WTC11 (cell line): ENCODE results near the gene CD93.

Source experiments
- CBFB ChIP-seq: sonication (generic); formaldehyde crosslinking; IDR thresholded peaks from 2 replicates; pipeline ENCODE4 v1.8.1; 2022; ENCODE audit warnings: mild to moderate bottlenecking, low read depth, missing genetic modification reagents
- CREB1 ChIP-seq: sonication (generic); formaldehyde crosslinking; IDR thresholded peaks from 2 replicates; pipeline ENCODE4 v1.8.0; 2023; ENCODE audit warnings: mild to moderate bottlenecking, missing genetic modification reagents
- GABPB1 ChIP-seq: sonication (generic); formaldehyde crosslinking; IDR thresholded peaks from 2 replicates; pipeline ENCODE4 v1.8.1; 2023; ENCODE audit warnings: mild to moderate bottlenecking, missing genetic modification reagents
- TEAD1 ChIP-seq: sonication (generic); formaldehyde crosslinking; IDR thresholded peaks from 2 replicates; pipeline ENCODE4 v1.8.0; 2022; ENCODE audit warnings: mild to moderate bottlenecking, missing genetic modification reagents
- ZNF263 ChIP-seq: sonication (generic); formaldehyde crosslinking; IDR thresholded peaks from 2 replicates; pipeline ENCODE4 v1.8.1; 2022; ENCODE audit warnings: low read depth, mild to moderate bottlenecking, moderate library complexity, missing genetic modification reagents
- TF ChIP-seq, protein P1 (sequence below): sonication (generic); formaldehyde crosslinking; IDR thresholded peaks from 2 replicates; pipeline ENCODE4 v1.8.1; 2023; ENCODE audit warnings: mild to moderate bottlenecking, missing genetic modification reagents, moderate library complexity
- TF ChIP-seq, protein P2 (sequence below): sonication (generic); formaldehyde crosslinking; conservative IDR thresholded peaks from 2 replicates; pipeline ENCODE4 v1.8.1; 2023; ENCODE audit warnings: mild to moderate bottlenecking, low read depth, missing genetic modification reagents, moderate library complexity
- TF ChIP-seq, protein P3 (sequence below): sonication (generic); formaldehyde crosslinking; IDR thresholded peaks from 2 replicates; pipeline ENCODE4 v1.8.0; 2022; ENCODE audit warnings: mild to moderate bottlenecking, missing genetic modification reagents
- TF ChIP-seq, protein P4 (sequence below): fragments of 200-600 bp; IDR thresholded peaks from 2 replicates; pipeline ENCODE4 v1.8.0; 2022; ENCODE audit warnings: antibody characterized with exemption
- TF ChIP-seq, protein P5 (sequence below): sonication (generic); formaldehyde crosslinking; IDR thresholded peaks from 2 replicates; pipeline ENCODE4 v1.8.0; 2023; ENCODE audit warnings: mild to moderate bottlenecking, missing genetic modification reagents
- TF ChIP-seq, protein P6 (sequence below): sonication (generic); formaldehyde crosslinking; IDR thresholded peaks from 2 replicates; pipeline ENCODE4 v1.8.1; 2022; ENCODE audit warnings: low read depth, mild to moderate bottlenecking, moderate library complexity, missing genetic modification reagents, borderline replicate concordance
- TF ChIP-seq, protein P7 (sequence below): sonication (generic); formaldehyde crosslinking; IDR thresholded peaks from 2 replicates; pipeline ENCODE4 v1.8.1; 2022; ENCODE audit warnings: low read depth, missing genetic modification reagents, borderline replicate concordance
- TF ChIP-seq, protein P8 (sequence below): sonication (generic); formaldehyde crosslinking; IDR thresholded peaks from 2 replicates; pipeline ENCODE4 v1.8.0; 2022; ENCODE audit warnings: mild to moderate bottlenecking, missing genetic modification reagents

DNA sequence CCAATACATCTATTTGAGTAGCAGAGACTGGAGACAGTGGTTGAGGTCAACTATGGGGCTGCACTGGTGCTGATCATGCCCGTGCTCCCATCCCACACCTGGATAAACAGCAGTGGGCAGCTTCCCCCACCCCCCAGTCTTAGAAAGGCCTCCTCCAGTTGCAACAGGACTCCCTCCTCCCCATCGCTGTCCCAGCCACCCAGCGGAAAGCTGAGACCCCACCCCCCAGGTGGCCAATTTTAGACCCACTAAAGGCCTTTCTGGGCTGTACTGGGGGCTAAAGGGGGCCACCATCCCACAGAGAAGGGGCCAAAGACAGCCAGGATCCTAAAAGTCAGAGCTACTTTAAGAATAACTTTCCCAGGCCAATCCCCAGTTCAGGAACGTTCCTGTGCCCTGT is 52.2 kb downstream of the CD93 start:
- TF ChIP-seq ZNF263 (CRISPR knock-in tag) (no peak), TEAD1 (no peak), GABPB1 (CRISPR knock-in tag) (no peak), CREB1 (CRISPR knock-in tag) (no peak), CBFB (CRISPR knock-in tag) (no peak)
- TF ChIP-seq, protein P1, sequence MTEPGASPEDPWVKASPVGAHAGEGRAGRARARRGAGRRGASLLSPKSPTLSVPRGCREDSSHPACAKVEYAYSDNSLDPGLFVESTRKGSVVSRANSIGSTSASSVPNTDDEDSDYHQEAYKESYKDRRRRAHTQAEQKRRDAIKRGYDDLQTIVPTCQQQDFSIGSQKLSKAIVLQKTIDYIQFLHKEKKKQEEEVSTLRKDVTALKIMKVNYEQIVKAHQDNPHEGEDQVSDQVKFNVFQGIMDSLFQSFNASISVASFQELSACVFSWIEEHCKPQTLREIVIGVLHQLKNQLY (CRISPR knock-in tag) = no peak
- TF ChIP-seq, protein P2, sequence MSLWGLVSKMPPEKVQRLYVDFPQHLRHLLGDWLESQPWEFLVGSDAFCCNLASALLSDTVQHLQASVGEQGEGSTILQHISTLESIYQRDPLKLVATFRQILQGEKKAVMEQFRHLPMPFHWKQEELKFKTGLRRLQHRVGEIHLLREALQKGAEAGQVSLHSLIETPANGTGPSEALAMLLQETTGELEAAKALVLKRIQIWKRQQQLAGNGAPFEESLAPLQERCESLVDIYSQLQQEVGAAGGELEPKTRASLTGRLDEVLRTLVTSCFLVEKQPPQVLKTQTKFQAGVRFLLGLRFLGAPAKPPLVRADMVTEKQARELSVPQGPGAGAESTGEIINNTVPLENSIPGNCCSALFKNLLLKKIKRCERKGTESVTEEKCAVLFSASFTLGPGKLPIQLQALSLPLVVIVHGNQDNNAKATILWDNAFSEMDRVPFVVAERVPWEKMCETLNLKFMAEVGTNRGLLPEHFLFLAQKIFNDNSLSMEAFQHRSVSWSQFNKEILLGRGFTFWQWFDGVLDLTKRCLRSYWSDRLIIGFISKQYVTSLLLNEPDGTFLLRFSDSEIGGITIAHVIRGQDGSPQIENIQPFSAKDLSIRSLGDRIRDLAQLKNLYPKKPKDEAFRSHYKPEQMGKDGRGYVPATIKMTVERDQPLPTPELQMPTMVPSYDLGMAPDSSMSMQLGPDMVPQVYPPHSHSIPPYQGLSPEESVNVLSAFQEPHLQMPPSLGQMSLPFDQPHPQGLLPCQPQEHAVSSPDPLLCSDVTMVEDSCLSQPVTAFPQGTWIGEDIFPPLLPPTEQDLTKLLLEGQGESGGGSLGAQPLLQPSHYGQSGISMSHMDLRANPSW = no peak
- TF ChIP-seq, protein P3, sequence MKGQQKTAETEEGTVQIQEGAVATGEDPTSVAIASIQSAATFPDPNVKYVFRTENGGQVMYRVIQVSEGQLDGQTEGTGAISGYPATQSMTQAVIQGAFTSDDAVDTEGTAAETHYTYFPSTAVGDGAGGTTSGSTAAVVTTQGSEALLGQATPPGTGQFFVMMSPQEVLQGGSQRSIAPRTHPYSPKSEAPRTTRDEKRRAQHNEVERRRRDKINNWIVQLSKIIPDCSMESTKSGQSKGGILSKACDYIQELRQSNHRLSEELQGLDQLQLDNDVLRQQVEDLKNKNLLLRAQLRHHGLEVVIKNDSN = no peak
- TF ChIP-seq, protein P4, sequence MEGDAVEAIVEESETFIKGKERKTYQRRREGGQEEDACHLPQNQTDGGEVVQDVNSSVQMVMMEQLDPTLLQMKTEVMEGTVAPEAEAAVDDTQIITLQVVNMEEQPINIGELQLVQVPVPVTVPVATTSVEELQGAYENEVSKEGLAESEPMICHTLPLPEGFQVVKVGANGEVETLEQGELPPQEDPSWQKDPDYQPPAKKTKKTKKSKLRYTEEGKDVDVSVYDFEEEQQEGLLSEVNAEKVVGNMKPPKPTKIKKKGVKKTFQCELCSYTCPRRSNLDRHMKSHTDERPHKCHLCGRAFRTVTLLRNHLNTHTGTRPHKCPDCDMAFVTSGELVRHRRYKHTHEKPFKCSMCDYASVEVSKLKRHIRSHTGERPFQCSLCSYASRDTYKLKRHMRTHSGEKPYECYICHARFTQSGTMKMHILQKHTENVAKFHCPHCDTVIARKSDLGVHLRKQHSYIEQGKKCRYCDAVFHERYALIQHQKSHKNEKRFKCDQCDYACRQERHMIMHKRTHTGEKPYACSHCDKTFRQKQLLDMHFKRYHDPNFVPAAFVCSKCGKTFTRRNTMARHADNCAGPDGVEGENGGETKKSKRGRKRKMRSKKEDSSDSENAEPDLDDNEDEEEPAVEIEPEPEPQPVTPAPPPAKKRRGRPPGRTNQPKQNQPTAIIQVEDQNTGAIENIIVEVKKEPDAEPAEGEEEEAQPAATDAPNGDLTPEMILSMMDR = no peak
- TF ChIP-seq, protein P5, sequence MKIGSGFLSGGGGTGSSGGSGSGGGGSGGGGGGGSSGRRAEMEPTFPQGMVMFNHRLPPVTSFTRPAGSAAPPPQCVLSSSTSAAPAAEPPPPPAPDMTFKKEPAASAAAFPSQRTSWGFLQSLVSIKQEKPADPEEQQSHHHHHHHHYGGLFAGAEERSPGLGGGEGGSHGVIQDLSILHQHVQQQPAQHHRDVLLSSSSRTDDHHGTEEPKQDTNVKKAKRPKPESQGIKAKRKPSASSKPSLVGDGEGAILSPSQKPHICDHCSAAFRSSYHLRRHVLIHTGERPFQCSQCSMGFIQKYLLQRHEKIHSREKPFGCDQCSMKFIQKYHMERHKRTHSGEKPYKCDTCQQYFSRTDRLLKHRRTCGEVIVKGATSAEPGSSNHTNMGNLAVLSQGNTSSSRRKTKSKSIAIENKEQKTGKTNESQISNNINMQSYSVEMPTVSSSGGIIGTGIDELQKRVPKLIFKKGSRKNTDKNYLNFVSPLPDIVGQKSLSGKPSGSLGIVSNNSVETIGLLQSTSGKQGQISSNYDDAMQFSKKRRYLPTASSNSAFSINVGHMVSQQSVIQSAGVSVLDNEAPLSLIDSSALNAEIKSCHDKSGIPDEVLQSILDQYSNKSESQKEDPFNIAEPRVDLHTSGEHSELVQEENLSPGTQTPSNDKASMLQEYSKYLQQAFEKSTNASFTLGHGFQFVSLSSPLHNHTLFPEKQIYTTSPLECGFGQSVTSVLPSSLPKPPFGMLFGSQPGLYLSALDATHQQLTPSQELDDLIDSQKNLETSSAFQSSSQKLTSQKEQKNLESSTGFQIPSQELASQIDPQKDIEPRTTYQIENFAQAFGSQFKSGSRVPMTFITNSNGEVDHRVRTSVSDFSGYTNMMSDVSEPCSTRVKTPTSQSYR (CRISPR knock-in tag) = no peak
- TF ChIP-seq, protein P6, sequence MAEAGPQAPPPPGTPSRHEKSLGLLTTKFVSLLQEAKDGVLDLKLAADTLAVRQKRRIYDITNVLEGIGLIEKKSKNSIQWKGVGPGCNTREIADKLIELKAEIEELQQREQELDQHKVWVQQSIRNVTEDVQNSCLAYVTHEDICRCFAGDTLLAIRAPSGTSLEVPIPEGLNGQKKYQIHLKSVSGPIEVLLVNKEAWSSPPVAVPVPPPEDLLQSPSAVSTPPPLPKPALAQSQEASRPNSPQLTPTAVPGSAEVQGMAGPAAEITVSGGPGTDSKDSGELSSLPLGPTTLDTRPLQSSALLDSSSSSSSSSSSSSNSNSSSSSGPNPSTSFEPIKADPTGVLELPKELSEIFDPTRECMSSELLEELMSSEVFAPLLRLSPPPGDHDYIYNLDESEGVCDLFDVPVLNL (CRISPR knock-in tag) = no peak
- TF ChIP-seq, protein P7, sequence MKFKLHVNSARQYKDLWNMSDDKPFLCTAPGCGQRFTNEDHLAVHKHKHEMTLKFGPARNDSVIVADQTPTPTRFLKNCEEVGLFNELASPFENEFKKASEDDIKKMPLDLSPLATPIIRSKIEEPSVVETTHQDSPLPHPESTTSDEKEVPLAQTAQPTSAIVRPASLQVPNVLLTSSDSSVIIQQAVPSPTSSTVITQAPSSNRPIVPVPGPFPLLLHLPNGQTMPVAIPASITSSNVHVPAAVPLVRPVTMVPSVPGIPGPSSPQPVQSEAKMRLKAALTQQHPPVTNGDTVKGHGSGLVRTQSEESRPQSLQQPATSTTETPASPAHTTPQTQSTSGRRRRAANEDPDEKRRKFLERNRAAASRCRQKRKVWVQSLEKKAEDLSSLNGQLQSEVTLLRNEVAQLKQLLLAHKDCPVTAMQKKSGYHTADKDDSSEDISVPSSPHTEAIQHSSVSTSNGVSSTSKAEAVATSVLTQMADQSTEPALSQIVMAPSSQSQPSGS (CRISPR knock-in tag) = no peak
- TF ChIP-seq, protein P8, sequence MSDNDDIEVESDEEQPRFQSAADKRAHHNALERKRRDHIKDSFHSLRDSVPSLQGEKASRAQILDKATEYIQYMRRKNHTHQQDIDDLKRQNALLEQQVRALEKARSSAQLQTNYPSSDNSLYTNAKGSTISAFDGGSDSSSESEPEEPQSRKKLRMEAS (CRISPR knock-in tag) = no peak
